A549 (cell line): Measurements from ENCODE around the gene METTL16. TPM values are rescaled to one million over a fixed set of nuclear protein-coding genes. Genes with fewer than 3 reads are reported as not detected.

Experiments used
- ATAC-seq, 2 experiments: fragments of 200-7000 bp in 1 of 2; fragments of >200 bp in 1 of 2; cut with Nextera tagmentation in 1 of 2; cut with Tn5 transposase in 1 of 2; 3 replicates each; pipeline versions ENCODE4 v1.8.0 to v1.9.1; 2018 to 2020; ENCODE audit warnings: mild to moderate bottlenecking in 1 of 2, moderate library complexity in 1 of 2
- CTCF ChIA-PET: fragments of 300-600 bp; sonication (Branson Sonifier 250); formaldehyde crosslinking; extraction: SDS; loops from one replicate; lab custom pipeline; 2021; ENCODE audit warnings: antibody characterized with exemption, inconsistent platforms; lab: Yijun Ruan, JAX
- POLR2A ChIA-PET: fragments of 350-600 bp; formaldehyde crosslinking; extraction: SDS; loops from one replicate; lab custom pipeline; 2021; ENCODE audit warnings: antibody characterized with exemption, inconsistent platforms; lab: Yijun Ruan, JAX
- DNase-seq, 2 experiments: peaks; one replicate each; pipeline versions ENCODE4 v3.0.0 to v3.0.0-alpha.2; 2011 to 2016; ENCODE audit warnings: low read depth in 1 of 2, low spot score in 1 of 2
- FAIRE-seq: peaks from 2 replicates; lab custom pipeline; 2011; peaks lifted over from hg19 to GRCh38; lab: Jason Lieb, UNC
- H3K27ac ChIP-seq, 2 experiments: fragments of >200 bp; sonication (Bioruptor Twin); formaldehyde crosslinking; 3 replicates each; pipeline ENCODE4 v1.5.1; 2016 to 2017
- H3K4me1 ChIP-seq: fragments of >200 bp; sonication (Bioruptor Twin); formaldehyde crosslinking; 3 replicates; pipeline ENCODE4 v1.6.1; 2016
- H3K4me2 ChIP-seq: fragments of >200 bp; sonication (Bioruptor Twin); formaldehyde crosslinking; 3 replicates; pipeline ENCODE4 v1.6.1; 2016
- H3K4me3 ChIP-seq: fragments of >200 bp; sonication (Bioruptor Twin); formaldehyde crosslinking; 3 replicates; pipeline ENCODE4 v1.5.1; 2016
- H3K9me3 ChIP-seq: fragments of >200 bp; sonication (Bioruptor Twin); formaldehyde crosslinking; 3 replicates; pipeline ENCODE4 v1.6.1; 2016
- ATOH8 ChIP-seq: fragments of 250-450 bp; sonication (Bioruptor Pico); IDR thresholded peaks from 2 replicates; pipeline ENCODE4 v1.5.0; 2020; ENCODE audit warnings: low read depth, mild to moderate bottlenecking, moderate library complexity
- BHLHE40 ChIP-seq: IDR thresholded peaks from 2 replicates; pipeline ENCODE4 v1.6.1; 2012; ENCODE audit warnings: low read depth, low read length, inconsistent platforms
- CBX2 ChIP-seq: fragments of 200-600 bp; sonication (generic); IDR thresholded peaks from 2 replicates; pipeline ENCODE4 v1.6.1; 2016; ENCODE audit warnings: low read depth, mild to moderate bottlenecking, borderline replicate concordance
- CBX8 ChIP-seq: fragments of 200-600 bp; sonication (generic); IDR thresholded peaks from 2 replicates; pipeline ENCODE4 v1.6.1; 2016
- CTCF ChIP-seq: fragments of >200 bp; sonication (Bioruptor Twin); formaldehyde crosslinking; IDR thresholded peaks from 3 replicates; pipeline ENCODE4 v1.5.1; 2016
- EHMT2 ChIP-seq: fragments of 200-600 bp; sonication (generic); IDR thresholded peaks from 2 replicates; pipeline ENCODE4 v1.6.1; 2016; ENCODE audit warnings: antibody characterized with exemption, low read depth, mild to moderate bottlenecking, moderate library complexity
- FOSB ChIP-seq: fragments of 250-450 bp; sonication (Bioruptor Pico); IDR thresholded peaks from 2 replicates; pipeline ENCODE4 v1.5.0; 2020; ENCODE audit warnings: mild to moderate bottlenecking, moderate library complexity
- FOXS1 ChIP-seq: fragments of 250-450 bp; sonication (Bioruptor Pico); IDR thresholded peaks from 2 replicates; pipeline ENCODE4 v1.5.0; 2020; ENCODE audit warnings: mild to moderate bottlenecking, moderate library complexity
- GATA3 ChIP-seq: IDR thresholded peaks from 2 replicates; pipeline ENCODE4 v1.6.1; 2012; ENCODE audit warnings: borderline replicate concordance
- HES2 ChIP-seq: fragments of >200 bp; sonication (Bioruptor Twin); formaldehyde crosslinking; IDR thresholded peaks from 2 replicates; pipeline ENCODE4 v1.6.1; 2016
- HEYL ChIP-seq: fragments of 250-450 bp; sonication (Bioruptor Pico); IDR thresholded peaks from 2 replicates; pipeline ENCODE4 v1.8.0; 2021; ENCODE audit warnings: mild to moderate bottlenecking, moderate library complexity
- HMGXB4 ChIP-seq: fragments of 250-450 bp; sonication (Bioruptor Pico); IDR thresholded peaks from 2 replicates; pipeline ENCODE4 v1.5.0; 2021; ENCODE audit warnings: mild to moderate bottlenecking, moderate library complexity, borderline replicate concordance
- JUN ChIP-seq, 2 experiments: fragments of >200 bp; sonication (Bioruptor Twin); formaldehyde crosslinking; IDR thresholded peaks; 2 replicates in 1 of 2; 3 replicates in 1 of 2; pipeline ENCODE4 v1.6.1; 2016 to 2017
- MAFK ChIP-seq: fragments of 450-650 bp; IDR thresholded peaks from 2 replicates; pipeline ENCODE4 v1.6.1; 2014; ENCODE audit not compliant: partially characterized antibody
- NR3C1 ChIP-seq: fragments of >200 bp; sonication (Bioruptor Twin); formaldehyde crosslinking; IDR thresholded peaks from 3 replicates; pipeline ENCODE4 v1.6.1; 2017
- RAD21 ChIP-seq, 2 experiments: fragments of >200 bp in 1 of 2; sonication (Bioruptor Twin) in 1 of 2; formaldehyde crosslinking in 1 of 2; IDR thresholded peaks in 1 of 2; conservative IDR thresholded peaks in 1 of 2; 2 replicates in 1 of 2; 3 replicates in 1 of 2; pipeline ENCODE4 v1.6.1; 2012 to 2018; ENCODE audit warnings: inconsistent platforms in 1 of 2
- RFX5 ChIP-seq: fragments of 450-650 bp; IDR thresholded peaks from 2 replicates; pipeline ENCODE4 v1.7.1; 2014; ENCODE audit warnings: antibody characterized with exemption, mild to moderate bottlenecking, moderate library complexity
- SMC3 ChIP-seq: fragments of >200 bp; sonication (Bioruptor Twin); formaldehyde crosslinking; IDR thresholded peaks from 3 replicates; pipeline ENCODE4 v1.6.1; 2018; ENCODE audit warnings: inconsistent platforms
- USF2 ChIP-seq: fragments of 450-650 bp; IDR thresholded peaks from 2 replicates; pipeline ENCODE4 v1.6.1; 2014; ENCODE audit warnings: antibody characterized with exemption
- WGBS: methylation state at CpG from one replicate; pipeline ENCODE4 v1.1.6; 2017; ENCODE audit errors: missing lambda C conversion rate; 5-methylcytosine and 5-hydroxymethylcytosine counted together
- polyA plus RNA-seq, 4 experiments: library from polyadenylated mRNA; depleted of rRNA in 3 of 4; stranded (reverse); fragments of >200 nt; fragmentation: RNase III in 1 of 4; extraction: RNeasy Plus Mini Kit Qiagen cat#74134 plus additional on column Dnase treatment in 1 of 4; gene quantifications; 2 replicates in 3 of 4; 3 replicates in 1 of 4; pipeline ENCODE4 v1.2.3, GENCODE V29; 2011 to 2017
- small RNA-seq, 6 experiments: library from RNA; depleted of rRNA; stranded (forward); fragments of <200 nt; gene quantifications; one replicate each; pipeline ENCODE3, GENCODE V24; 2012

The METTL16 gene
- polyA plus RNA-seq, 2 of the 4 experiments (the other 2 are of a cell fraction): 26.5 to 58.0 TPM

GRCh38 chr17:2369039-2369438 lies 142.6 kb downstream of the METTL16 start (continued):
- no peak for TF ChIP-seq HMGXB4 (CRISPR knock-in tag)
- TF ChIP-seq GATA3: no peak
- TF ChIP-seq FOXS1: no peak
- TF ChIP-seq BHLHE40: no peak

GRCh38 chr17:2368359-2368758 lies 143.3 kb downstream of the METTL16 start:
- POLR2A ChIA-PET: no interaction called here
- Histone ChIP-seq H3K4me2 (no peak overlapping the region), H3K4me3 (no peak overlapping the region), H3K9me3 (no peaks in the 10 kb centered on the region), H3K27ac (no peak overlapping the region), H3K4me1 (no peaks in the 10 kb centered on the region)
- DNase-seq: no peak
- WGBS: 80% methylated on average over 8 of the region's 8 CpGs
- no peak for FAIRE-seq
- no peak for ATAC-seq
- TF ChIP-seq USF2: no peak
- no peak for TF ChIP-seq NR3C1
- TF ChIP-seq HES2: no peak
- TF ChIP-seq FOXS1: no peak
- no peak for TF ChIP-seq RFX5
- no peak for TF ChIP-seq CBX2
- no peak for TF ChIP-seq MAFK
- no peak for TF ChIP-seq EHMT2
- no peak for TF ChIP-seq JUN (IDR thresholded peaks at IDR 0.05)
- TF ChIP-seq CBX8: no peak
- no peak for TF ChIP-seq SMC3
- no peak for TF ChIP-seq HEYL (CRISPR knock-in tag)
- CTCF ChIA-PET: interaction anchor here (0.5 to 15.8 kb wide), 15 partner anchors 9 to 314 kb away, joined by 3 to 255 read pairs (median 5); partner anchors contain the start of genes HIC1 and MNT

- 77% methylated on average over 22 of the region's 26 CpGs for WGBS
- TF ChIP-seq ATOH8: no peak
- TF ChIP-seq FOSB: no peak
- TF ChIP-seq CTCF: peak; percentile 43
- peak in 1 of 2 experiments; percentile 56; a peak in 2 of 5 replicates for TF ChIP-seq RAD21 (conservative IDR thresholded peaks at IDR 0.05 in 1 of 2, IDR thresholded peaks at IDR 0.05 in 1 of 2)
- Histone ChIP-seq H3K4me1 (no peaks in the 10 kb centered on the region), H3K4me3 (no peak overlapping the region), H3K27ac (no peak overlapping the region), H3K4me2 (no peak overlapping the region), H3K9me3 (no peaks in the 10 kb centered on the region)
- DNase-seq: peak; percentile 31 to 44
- ChIA-PET CTCF (interaction anchor here (0.9 to 15.8 kb wide), 20 partner anchors 7 to 326 kb away, joined by 3 to 255 read pairs (median 4); partner anchors contain the start of gene HIC1), POLR2A (no interaction called here)
- ATAC-seq: peak; percentile 28 to 69; a peak in 3 of 6 replicates
- FAIRE-seq: no peak
Measured at GRCh38 chr17:2366747-2367494, 144.8 kb downstream of the METTL16 start.

Small RNA genes lying within 50 kb of the gene (small RNA-seq; reads per million reads assigned to genes)
- 0 reads per million in 6 experiments for gene AC006435.3
- gene AC006435.4: 0 to 0.16 (median 0) reads per million in 6 experiments
- gene AC006435.5: 0 reads per million in 6 experiments

Other genes with a start within 250 kb of the METTL16 start
- 4.7 and 13.1 TPM in 2 replicates for gene SMG6, start 208.1 kb downstream of the METTL16 start, polyA plus RNA-seq (2011; rRNA removed)
- gene SMG6, start 208.1 kb downstream of the METTL16 start, polyA plus RNA-seq (2017; fragmentation: RNase III; extraction: RNeasy Plus Mini Kit Qiagen cat#74134 plus additional on column Dnase treatment): 17.0 to 17.9 TPM (median 17.2 TPM) in 3 replicates
- gene SRR, start 207.9 kb downstream of the METTL16 start, polyA plus RNA-seq (2011; rRNA removed): 13.2 and 16.2 TPM in 2 replicates
- 14.8 to 21.4 TPM (median 16.7 TPM) in 3 replicates for gene SRR, start 207.9 kb downstream of the METTL16 start, polyA plus RNA-seq (2017; fragmentation: RNase III; extraction: RNeasy Plus Mini Kit Qiagen cat#74134 plus additional on column Dnase treatment)
- 38.3 and 45.7 TPM in 2 replicates for gene TSR1, start 175.4 kb downstream of the METTL16 start, polyA plus RNA-seq (2011; rRNA removed)
- gene TSR1, start 175.4 kb downstream of the METTL16 start, polyA plus RNA-seq (2017; fragmentation: RNase III; extraction: RNeasy Plus Mini Kit Qiagen cat#74134 plus additional on column Dnase treatment): 84.1 to 93.0 TPM (median 87.8 TPM) in 3 replicates
- 24.9 and 37.0 TPM in 2 replicates for gene SGSM2, start 174.4 kb downstream of the METTL16 start, polyA plus RNA-seq (2011; rRNA removed)
- gene SGSM2, start 174.4 kb downstream of the METTL16 start, polyA plus RNA-seq (2017; fragmentation: RNase III; extraction: RNeasy Plus Mini Kit Qiagen cat#74134 plus additional on column Dnase treatment): 45.3 to 55.3 TPM (median 53.3 TPM) in 3 replicates
- gene MNT, start 110.8 kb downstream of the METTL16 start, polyA plus RNA-seq (2011; rRNA removed): 4.5 and 5.7 TPM in 2 replicates
- gene MNT, start 110.8 kb downstream of the METTL16 start, polyA plus RNA-seq (2017; fragmentation: RNase III; extraction: RNeasy Plus Mini Kit Qiagen cat#74134 plus additional on column Dnase treatment): 22.7 to 30.8 TPM (median 25.9 TPM) in 3 replicates
- 197 and 204 TPM in 2 replicates for gene PAFAH1B1, start 81.8 kb upstream of the METTL16 start, polyA plus RNA-seq (2011; rRNA removed)
- 122 to 132 TPM (median 125 TPM) in 3 replicates for gene PAFAH1B1, start 81.8 kb upstream of the METTL16 start, polyA plus RNA-seq (2017; fragmentation: RNase III; extraction: RNeasy Plus Mini Kit Qiagen cat#74134 plus additional on column Dnase treatment)
- gene CLUH, start 199.9 kb upstream of the METTL16 start, polyA plus RNA-seq (2011; rRNA removed): 23.5 and 23.6 TPM in 2 replicates
- 87.8 to 98.8 TPM (median 93.1 TPM) in 3 replicates for gene CLUH, start 199.9 kb upstream of the METTL16 start, polyA plus RNA-seq (2017; fragmentation: RNase III; extraction: RNeasy Plus Mini Kit Qiagen cat#74134 plus additional on column Dnase treatment)
- 0.05 and 0.07 TPM in 2 replicates for gene CCDC92B, start 237.8 kb upstream of the METTL16 start, polyA plus RNA-seq (2011; rRNA removed)
- 0.08 to 0.12 TPM (median 0.10 TPM) in 3 replicates for gene CCDC92B, start 237.8 kb upstream of the METTL16 start, polyA plus RNA-seq (2017; fragmentation: RNase III; extraction: RNeasy Plus Mini Kit Qiagen cat#74134 plus additional on column Dnase treatment)